Mesothelial cell of epicardium (in vitro differentiated cells): ENCODE results near the gene NPL. TPM values are rescaled to one million over a fixed set of nuclear protein-coding genes. Genes with fewer than 3 reads are reported as not detected.

Experiments
- DNase-seq, 2 experiments: peaks; one replicate each; pipeline ENCODE4 v3.0.0; 2021; ENCODE audit warnings: low spot score in 2 of 2; ENCODE audit not compliant: unreplicated experiment in 2 of 2
- H3K27ac Mint-ChIP-seq: 2 replicates; pipeline ENCODE4 v1.8.0; 2021; ENCODE audit warnings: mixed read lengths
- H3K27me3 Mint-ChIP-seq: 2 replicates; pipeline ENCODE4 v1.8.0; 2021; ENCODE audit warnings: low read depth, mixed read lengths
- H3K36me3 Mint-ChIP-seq: 2 replicates; pipeline ENCODE4 v1.8.0; 2021; ENCODE audit warnings: mixed read lengths
- H3K4me1 Mint-ChIP-seq: 2 replicates; pipeline ENCODE4 v1.8.0; 2021; ENCODE audit warnings: mixed read lengths
- H3K4me3 Mint-ChIP-seq: 2 replicates; pipeline ENCODE4 v1.8.0; 2021; ENCODE audit warnings: mild to moderate bottlenecking, moderate library complexity, mixed read lengths
- H3K9me3 Mint-ChIP-seq: 2 replicates; pipeline ENCODE4 v1.8.0; 2021; ENCODE audit warnings: mixed read lengths
- CTCF ChIP-seq: fragments of 200-600 bp; sonication (generic); IDR thresholded peaks from one replicate; pipeline ENCODE4 v1.5.0; 2021; ENCODE audit warnings: antibody characterized with exemption; ENCODE audit not compliant: unreplicated experiment
- total RNA-seq: library from RNA; stranded (reverse); gene quantifications from 3 replicates; pipeline ENCODE4 v1.2.1, GENCODE V29; 2021

The NPL gene
- total RNA-seq, 1 donor from 2014 or later: 3.9 TPM

GRCh38 chr1:182809414-182809957 is 19.9 kb downstream of the NPL start:
- no peak overlapping the region for H3K27ac Mint-ChIP-seq
- no peak for DNase-seq
- no peak for TF ChIP-seq CTCF
- no peak overlapping the region for H3K4me3 Mint-ChIP-seq
- H3K4me1 Mint-ChIP-seq: no peaks in the 10 kb centered on the region
- H3K27me3 Mint-ChIP-seq: no peaks in the 10 kb centered on the region
- H3K9me3 Mint-ChIP-seq: no peaks in the 10 kb centered on the region
- H3K36me3 Mint-ChIP-seq: peaks cover 6% of the 10 kb centered on the region

GRCh38 chr1:182811975-182812722 is 22.6 kb downstream of the NPL start:
- no peak overlapping the region for H3K4me3 Mint-ChIP-seq
- no peak overlapping the region for H3K27ac Mint-ChIP-seq
- peaks cover 15% of the 10 kb centered on the region for H3K36me3 Mint-ChIP-seq
- H3K9me3 Mint-ChIP-seq: peaks cover 4% of the 10 kb centered on the region
- no peak for DNase-seq
- H3K4me1 Mint-ChIP-seq: no peaks in the 10 kb centered on the region
- no peak for TF ChIP-seq CTCF
- H3K27me3 Mint-ChIP-seq: no peaks in the 10 kb centered on the region

GRCh38 chr1:182816863-182817262 is 27.3 kb downstream of the NPL start:
- Mint-ChIP-seq H3K27me3 (no peaks in the 10 kb centered on the region), H3K27ac (no peak overlapping the region), H3K4me1 (no peaks in the 10 kb centered on the region), H3K9me3 (peaks cover 7% of the 10 kb centered on the region), H3K4me3 (no peak overlapping the region), H3K36me3 (peaks cover 22% of the 10 kb centered on the region)
- no peak for DNase-seq
- no peak for TF ChIP-seq CTCF

GRCh38 chr1:182817802-182818201 is 28.2 kb downstream of the NPL start:
- H3K27ac Mint-ChIP-seq: no peak overlapping the region
- no peaks in the 10 kb centered on the region for H3K27me3 Mint-ChIP-seq
- H3K4me1 Mint-ChIP-seq: no peaks in the 10 kb centered on the region
- peaks cover 26% of the 10 kb centered on the region for H3K36me3 Mint-ChIP-seq
- no peak for DNase-seq
- H3K9me3 Mint-ChIP-seq: peaks cover 7% of the 10 kb centered on the region
- TF ChIP-seq CTCF: no peak
- H3K4me3 Mint-ChIP-seq: no peak overlapping the region

- Mint-ChIP-seq H3K36me3 (peaks cover 14% of the 10 kb centered on the region), H3K27ac (no peak overlapping the region), H3K4me1 (no peaks in the 10 kb centered on the region), H3K4me3 (no peak overlapping the region), H3K9me3 (no peaks in the 10 kb centered on the region), H3K27me3 (no peaks in the 10 kb centered on the region)
- no peak for TF ChIP-seq CTCF
- DNase-seq: no peak
Observed at GRCh38 chr1:182823220-182823619, 33.6 kb downstream of the NPL start.
